GM12878 (cell line): ENCODE measurements around the gene FARSB. TPM values are rescaled to one million over a fixed set of nuclear protein-coding genes. Genes with fewer than 3 reads are reported as not detected.

Experiments used
- ATAC-seq: fragments of 200-7000 bp; cut with Tn5 transposase; 3 replicates; pipeline ENCODE4 v1.9.1; 2020; ENCODE audit warnings: mild to moderate bottlenecking, moderate library complexity
- BruUV-seq: library from RNA; stranded (reverse); fragments of 400-500 nt; replicated peaks from 2 replicates; lab custom pipeline; 2021; lab: Mats Ljungman, UMichigan
- CTCF ChIA-PET: fragments of 300-600 bp; sonication (Branson Sonifier 250); formaldehyde crosslinking; extraction: SDS; loops from one replicate; lab custom pipeline; 2021; ENCODE audit warnings: inconsistent platforms; lab: Yijun Ruan, JAX
- POLR2A ChIA-PET: fragments of 350-600 bp; formaldehyde crosslinking; extraction: SDS; loops from one replicate; lab custom pipeline; 2021; ENCODE audit warnings: inconsistent platforms; lab: Charles Lee
- RAD21 ChIA-PET: fragments of 300-600 bp; sonication (Branson Sonifier 250); formaldehyde crosslinking; loops from one replicate; lab custom pipeline; 2023; ENCODE audit warnings: antibody characterized with exemption; ENCODE audit not compliant: unreplicated experiment; lab: Charles Lee
- SMC1A ChIA-PET: fragments of 300-600 bp; sonication (Branson Sonifier 250); formaldehyde crosslinking; loops from one replicate; lab custom pipeline; 2023; ENCODE audit not compliant: unreplicated experiment, uncharacterized antibody; lab: Charles Lee
- DNase-seq: peaks from one replicate; pipeline ENCODE4 v3.0.0-alpha.2; 2011; ENCODE audit warnings: low read depth, low spot score
- FAIRE-seq: peaks from 3 replicates; lab custom pipeline; 2011; peaks lifted over from hg19 to GRCh38; lab: Jason Lieb, UNC
- H2AFZ ChIP-seq: 2 replicates; pipeline ENCODE4 v1.6.0; 2011; ENCODE audit warnings: low read depth, low read length, control low read depth; ENCODE audit not compliant: control insufficient read depth
- H3K27ac ChIP-seq: 2 replicates; pipeline ENCODE4 v1.5.1; 2011; ENCODE audit warnings: control low read depth; ENCODE audit not compliant: control insufficient read depth, insufficient read depth
- H3K27me3 ChIP-seq, 2 experiments: replicated peaks in 1 of 2; 2 replicates each; pipeline versions ENCODE4 v1.6.0 to v1.6.1; 2011; ENCODE audit warnings: low read length in 1 of 2; ENCODE audit not compliant: control insufficient read depth in 2 of 2, insufficient read depth in 2 of 2
- H3K36me3 ChIP-seq, 2 experiments: 2 replicates each; pipeline ENCODE4 v1.5.1; 2011; ENCODE audit warnings: low read length in 1 of 2; ENCODE audit not compliant: control insufficient read depth in 2 of 2, insufficient read depth in 2 of 2
- H3K4me1 ChIP-seq: 2 replicates; pipeline ENCODE4 v1.6.1; 2011; ENCODE audit warnings: mild to moderate bottlenecking, low read length, moderate library complexity, mixed read lengths; ENCODE audit not compliant: control insufficient read depth, insufficient read depth
- H3K4me2 ChIP-seq: 2 replicates; pipeline ENCODE4 v1.6.0; 2011; ENCODE audit warnings: control low read depth; ENCODE audit not compliant: control insufficient read depth, insufficient read depth
- H3K4me3 ChIP-seq: fragments of 200-600 bp; sonication (generic); 2 replicates; pipeline ENCODE4 v1.5.1; 2016
- H3K79me2 ChIP-seq: 2 replicates; pipeline ENCODE4 v1.6.0; 2011; ENCODE audit warnings: low read length; ENCODE audit not compliant: control insufficient read depth, insufficient read depth
- H3K9ac ChIP-seq: 2 replicates; pipeline ENCODE4 v1.8.0; 2011; ENCODE audit warnings: low read length, control low read depth, mixed read lengths; ENCODE audit not compliant: control insufficient read depth, insufficient read depth
- H3K9me3 ChIP-seq: replicated peaks from 3 replicates; pipeline ENCODE4 v1.5.1; 2011; ENCODE audit warnings: mild to moderate bottlenecking, low read length; ENCODE audit not compliant: control insufficient read depth, insufficient read depth
- H4K20me1 ChIP-seq: 2 replicates; pipeline ENCODE4 v1.6.0; 2011; ENCODE audit not compliant: control insufficient read depth, insufficient read depth
- BMI1 ChIP-seq: fragments of 450-650 bp; IDR thresholded peaks from 2 replicates; pipeline ENCODE4 v1.6.1; 2016; ENCODE audit warnings: mild to moderate bottlenecking, moderate library complexity, borderline replicate concordance
- CHD4 ChIP-seq: fragments of 200-600 bp; sonication (generic); IDR thresholded peaks from 2 replicates; pipeline ENCODE4 v1.6.1; 2016; ENCODE audit warnings: mild to moderate bottlenecking
- EP300 ChIP-seq, 2 experiments: fragments of 150-350 bp in 1 of 2; IDR thresholded peaks; 2 replicates each; pipeline ENCODE4 v1.6.1; 2011 to 2012; ENCODE audit warnings: low read depth in 2 of 2, low read length in 2 of 2, borderline replicate concordance in 1 of 2, improper control_type of control experiment in 1 of 2, inconsistent platforms in 1 of 2; ENCODE audit not compliant: control insufficient read depth in 1 of 2
- ETV6 ChIP-seq, 2 experiments: fragments of 450-650 bp in 1 of 2; IDR thresholded peaks in 1 of 2; conservative IDR thresholded peaks in 1 of 2; 2 replicates each; pipeline ENCODE4 v1.6.1; 2014; ENCODE audit warnings: antibody characterized with exemption in 1 of 2, borderline replicate concordance in 1 of 2, low read depth in 1 of 2, mild to moderate bottlenecking in 1 of 2, moderate library complexity in 1 of 2
- KAT2A ChIP-seq: conservative IDR thresholded peaks from 2 replicates; pipeline ENCODE4 v1.6.1; 2011; ENCODE audit warnings: low read depth, low read length; ENCODE audit not compliant: control insufficient read depth
- MEF2B ChIP-seq: fragments of 450-650 bp; IDR thresholded peaks from 2 replicates; pipeline ENCODE4 v1.6.1; 2018; ENCODE audit warnings: mild to moderate bottlenecking, moderate library complexity; ENCODE audit not compliant: partially characterized antibody, poor library complexity, severe bottlenecking
- PML ChIP-seq: IDR thresholded peaks from 2 replicates; pipeline ENCODE4 v1.6.1; 2012; ENCODE audit warnings: low read length, inconsistent platforms
- POLR2AphosphoS5 ChIP-seq: IDR thresholded peaks from 2 replicates; pipeline ENCODE4 v1.6.1; 2011; ENCODE audit warnings: mild to moderate bottlenecking, low read length, inconsistent platforms
- TCF3 ChIP-seq: IDR thresholded peaks from 2 replicates; pipeline ENCODE4 v1.6.1; 2012; ENCODE audit warnings: low read depth, mild to moderate bottlenecking, low read length, borderline replicate concordance; ENCODE audit not compliant: insufficient read depth
- ZSCAN29 ChIP-seq: fragments of 450-650 bp; IDR thresholded peaks from 2 replicates; pipeline ENCODE4 v1.6.1; 2017; ENCODE audit warnings: mild to moderate bottlenecking, moderate library complexity
- WGBS: methylation state at CpG from one replicate; pipeline ENCODE4 v1.1.6; 2016; ENCODE audit warnings: low lambda C conversion rate; ENCODE audit not compliant: insufficient replicate concordance, insufficient coverage; ENCODE audit errors: missing lambda C conversion rate; 5-methylcytosine and 5-hydroxymethylcytosine counted together
- in situ Hi-C: fragments of 300-500 bp; cut with MboI; formaldehyde crosslinking; loops from 9 replicates; pipeline ENCODE4 v1.14.3; 2018; ENCODE audit warnings: mixed read lengths
- intact Hi-C: fragments of 100-400 bp; cut with micrococcal nuclease; formaldehyde crosslinking; loops from one replicate; pipeline ENCODE4 v1.14.2; 2022; ENCODE audit not compliant: unreplicated experiment
- polyA plus RNA-seq, 11 experiments: library from polyadenylated mRNA; depleted of rRNA in 4 of 11; unstranded in 6 of 11; stranded (reverse) in 5 of 11; fragments of >200 nt; fragmentation: Nextera tagmentation in 4 of 11; fragmentation: Illumina TruSeq in 1 of 11; extraction: Ambion mirVana in 4 of 11; extraction: Trizol in 1 of 11; gene quantifications; 1 replicate in 1 of 11; 2 replicates in 10 of 11; pipeline versions ENCODE4 v1.2.1 to v1.2.3, GENCODE V29; 2011 to 2016; ENCODE audit warnings: inconsistent platforms in 2 of 11, missing spikeins in 2 of 11, low read depth in 1 of 11
- total RNA-seq, 4 experiments: library from RNA; depleted of rRNA in 3 of 4; stranded (reverse); fragments of >200 nt in 3 of 4; fragmentation: Illumina TruSeq in 1 of 4; extraction: Trizol in 1 of 4; gene quantifications; 2 replicates each; pipeline versions ENCODE4 v1.2.1 to v1.2.3, GENCODE V29; 2013 to 2021
- TF ChIP-seq, protein P1 (sequence below): IDR thresholded peaks from 2 replicates; pipeline ENCODE4 v1.6.1; 2011; ENCODE audit warnings: borderline replicate concordance, low read depth, mild to moderate bottlenecking, moderate library complexity, low read length; ENCODE audit not compliant: insufficient read depth, poor library complexity, severe bottlenecking
- TF ChIP-seq, protein P2 (sequence below): IDR thresholded peaks from 2 replicates; pipeline ENCODE4 v1.6.1; 2011; ENCODE audit warnings: low read depth, mild to moderate bottlenecking, low read length, moderate library complexity, borderline replicate concordance; ENCODE audit errors: extremely low read depth
- TF ChIP-seq, protein P3 (sequence below): fragments of 450-650 bp; IDR thresholded peaks from 2 replicates; pipeline ENCODE4 v1.6.1; 2017; ENCODE audit warnings: low read depth, mild to moderate bottlenecking, moderate library complexity

The FARSB gene
- total and polyA plus RNA-seq, 10 of the 15 experiments (the other 5 are each of a cell fraction or from before 2014, with no cell fraction given): 32.4 to 127 (median 73.8) TPM

DNA sequence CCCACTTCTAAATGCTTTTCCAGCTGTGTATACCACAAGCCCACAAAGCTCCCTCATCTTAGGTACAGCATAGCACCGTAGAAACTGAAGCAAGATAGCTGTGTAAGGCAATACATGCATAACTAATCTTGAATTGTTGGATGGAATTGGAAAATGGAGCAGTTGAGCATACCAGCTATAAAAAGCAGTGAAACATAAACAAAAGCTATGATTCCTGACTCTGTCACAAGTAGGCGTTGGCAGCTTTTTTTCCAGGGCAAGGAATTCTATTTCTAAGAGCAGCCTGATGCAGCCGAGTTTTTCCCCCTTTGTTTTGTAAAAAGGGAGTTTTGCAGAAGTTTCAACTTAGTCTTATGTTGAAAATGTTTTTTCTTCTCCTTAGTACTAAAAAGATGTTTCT lies 48.0 kb upstream of the FARSB start:
- ATAC-seq (no peak), DNase-seq (no peak), FAIRE-seq (no peak)
- no peaks in the 10 kb centered on the region for H3K36me3 ChIP-seq
- ChIA-PET RAD21 (interaction anchor here (1.2 kb wide), 1 partner anchor 199 kb away, joined by 4 read pairs; no protein-coding TSS in a partner anchor), SMC1A (interaction anchor here (0.6 to 3.5 kb wide), 6 partner anchors 9 to 238 kb away, joined by 3 to 16 read pairs (median 3); no protein-coding TSS in a partner anchor)
- WGBS: 15% methylated on average over 3 of the region's 3 CpGs
- in situ Hi-C loops: no loop called here
- H3K4me3 ChIP-seq: no peak overlapping the region
- H3K9me3 ChIP-seq: no peaks in the 10 kb centered on the region
- peaks cover 8% of the 10 kb centered on the region for H3K4me1 ChIP-seq
- H3K27me3 ChIP-seq: no peaks in the 10 kb centered on the region
- no peak overlapping the region for H3K9ac ChIP-seq
- TF ChIP-seq BMI1 (no peak), TCF3 (no peak), KAT2A (no peak), EP300 (IDR thresholded peaks at IDR 0.05; ENCODE audit: borderline replicate concordance in 1 of 2, control insufficient read depth in 1 of 2, low read depth in 2 of 2, low read length in 2 of 2) (no peak), PML (no peak), ZSCAN29 (no peak), MEF2B (no peak), POLR2AphosphoS5 (no peak), CHD4 (no peak), ETV6 (conservative IDR thresholded peaks at IDR 0.05 in 1 of 2, IDR thresholded peaks at IDR 0.05 in 1 of 2; ENCODE audit: borderline replicate concordance in 1 of 2, low read depth in 1 of 2) (no peak)
- TF ChIP-seq, protein P1, sequence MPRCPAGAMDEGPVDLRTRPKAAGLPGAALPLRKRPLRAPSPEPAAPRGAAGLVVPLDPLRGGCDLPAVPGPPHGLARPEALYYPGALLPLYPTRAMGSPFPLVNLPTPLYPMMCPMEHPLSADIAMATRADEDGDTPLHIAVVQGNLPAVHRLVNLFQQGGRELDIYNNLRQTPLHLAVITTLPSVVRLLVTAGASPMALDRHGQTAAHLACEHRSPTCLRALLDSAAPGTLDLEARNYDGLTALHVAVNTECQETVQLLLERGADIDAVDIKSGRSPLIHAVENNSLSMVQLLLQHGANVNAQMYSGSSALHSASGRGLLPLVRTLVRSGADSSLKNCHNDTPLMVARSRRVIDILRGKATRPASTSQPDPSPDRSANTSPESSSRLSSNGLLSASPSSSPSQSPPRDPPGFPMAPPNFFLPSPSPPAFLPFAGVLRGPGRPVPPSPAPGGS: no peak
- TF ChIP-seq, protein P2, sequence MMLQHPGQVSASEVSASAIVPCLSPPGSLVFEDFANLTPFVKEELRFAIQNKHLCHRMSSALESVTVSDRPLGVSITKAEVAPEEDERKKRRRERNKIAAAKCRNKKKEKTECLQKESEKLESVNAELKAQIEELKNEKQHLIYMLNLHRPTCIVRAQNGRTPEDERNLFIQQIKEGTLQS: no peak
- TF ChIP-seq, protein P3, sequence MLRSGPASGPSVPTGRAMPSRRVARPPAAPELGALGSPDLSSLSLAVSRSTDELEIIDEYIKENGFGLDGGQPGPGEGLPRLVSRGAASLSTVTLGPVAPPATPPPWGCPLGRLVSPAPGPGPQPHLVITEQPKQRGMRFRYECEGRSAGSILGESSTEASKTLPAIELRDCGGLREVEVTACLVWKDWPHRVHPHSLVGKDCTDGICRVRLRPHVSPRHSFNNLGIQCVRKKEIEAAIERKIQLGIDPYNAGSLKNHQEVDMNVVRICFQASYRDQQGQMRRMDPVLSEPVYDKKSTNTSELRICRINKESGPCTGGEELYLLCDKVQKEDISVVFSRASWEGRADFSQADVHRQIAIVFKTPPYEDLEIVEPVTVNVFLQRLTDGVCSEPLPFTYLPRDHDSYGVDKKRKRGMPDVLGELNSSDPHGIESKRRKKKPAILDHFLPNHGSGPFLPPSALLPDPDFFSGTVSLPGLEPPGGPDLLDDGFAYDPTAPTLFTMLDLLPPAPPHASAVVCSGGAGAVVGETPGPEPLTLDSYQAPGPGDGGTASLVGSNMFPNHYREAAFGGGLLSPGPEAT: no peak
- TF ChIP-seq, all 136 proteins: peak for 0
- Histone ChIP-seq H4K20me1 (no peaks in the 10 kb centered on the region), H2AFZ (no peak overlapping the region), H3K4me2 (no peak overlapping the region), H3K27ac (no peak overlapping the region), H3K79me2 (no peaks in the 10 kb centered on the region)
- BruUV-seq: no TSS peak
- ChIA-PET CTCF (interaction anchor here (0.7 to 8.2 kb wide), 7 partner anchors 13 to 844 kb away, joined by 3 to 141 read pairs (median 3); no protein-coding TSS in a partner anchor), POLR2A (interaction anchor here (0.7 to 0.8 kb wide), 2 partner anchors 23 to 175 kb away, joined by 3 to 4 read pairs; no protein-coding TSS in a partner anchor)
- intact Hi-C loops: no loop called here
